Ectodermal cell (in vitro differentiated cells): ENCODE data around the gene PRKG1.

Experiments
- H3K27ac ChIP-seq: 2 replicates; pipeline ENCODE4 v1.7.0; 2013; ENCODE audit warnings: mild to moderate bottlenecking, low read depth, low read length; ENCODE audit not compliant: insufficient read depth, poor library complexity, severe bottlenecking
- H3K27me3 ChIP-seq: 2 replicates; pipeline ENCODE4 v1.7.0; 2013; ENCODE audit warnings: mild to moderate bottlenecking, low read length; ENCODE audit not compliant: insufficient read depth, control insufficient read depth, poor library complexity, severe bottlenecking
- H3K36me3 ChIP-seq: one replicate; pipeline ENCODE4 v1.7.0; 2013; ENCODE audit warnings: low read length; ENCODE audit not compliant: control insufficient read depth, insufficient read depth
- H3K4me1 ChIP-seq: one replicate; pipeline ENCODE4 v1.7.0; 2013; ENCODE audit warnings: low read length; ENCODE audit not compliant: control insufficient read depth, insufficient read depth
- H3K4me3 ChIP-seq: 2 replicates; pipeline ENCODE4 v1.7.0; 2013; ENCODE audit warnings: low read depth, low read length, control low read depth; ENCODE audit not compliant: insufficient read depth
- H3K9me3 ChIP-seq: 2 replicates; pipeline ENCODE4 v1.7.0; 2013; ENCODE audit warnings: mild to moderate bottlenecking, low read length, moderate library complexity; ENCODE audit not compliant: control insufficient read depth
- WGBS, 2 experiments: methylation state at CpG; one replicate each; pipeline ENCODE4 v1.1.7; 2013; ENCODE audit warnings: missing lambda C conversion rate in 2 of 2; 5-methylcytosine and 5-hydroxymethylcytosine counted together

Gene PRKG1

DNA sequence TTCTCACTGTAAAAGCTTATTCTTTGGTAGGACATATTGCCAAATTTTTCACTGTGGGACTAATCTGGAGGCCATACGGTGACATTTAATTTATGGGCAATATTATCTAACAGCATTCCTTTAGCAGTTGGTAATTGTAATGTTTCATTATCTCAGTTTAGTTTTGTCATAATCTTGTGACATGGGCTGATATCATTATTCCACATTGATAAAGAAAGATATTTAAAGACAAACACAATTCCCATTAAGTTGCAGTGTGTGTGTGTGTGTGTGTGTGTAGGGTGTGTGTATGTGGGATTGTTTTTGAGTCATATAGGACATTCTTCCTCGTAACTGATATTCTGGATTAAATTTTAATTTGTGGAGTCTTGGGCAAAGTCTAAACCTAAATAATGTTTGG lies 238.5 kb downstream of the PRKG1 start:
- Histone ChIP-seq H3K9me3 (no peaks in the 10 kb centered on the region), H3K4me1 (no peaks in the 10 kb centered on the region), H3K27me3 (no peaks in the 10 kb centered on the region), H3K4me3 (no peak overlapping the region), H3K36me3 (no peaks in the 10 kb centered on the region), H3K27ac (no peak overlapping the region)
- 89 to 94% methylated on average over 1 to 2 of the region's 2 CpGs for WGBS, 2 experiments

DNA sequence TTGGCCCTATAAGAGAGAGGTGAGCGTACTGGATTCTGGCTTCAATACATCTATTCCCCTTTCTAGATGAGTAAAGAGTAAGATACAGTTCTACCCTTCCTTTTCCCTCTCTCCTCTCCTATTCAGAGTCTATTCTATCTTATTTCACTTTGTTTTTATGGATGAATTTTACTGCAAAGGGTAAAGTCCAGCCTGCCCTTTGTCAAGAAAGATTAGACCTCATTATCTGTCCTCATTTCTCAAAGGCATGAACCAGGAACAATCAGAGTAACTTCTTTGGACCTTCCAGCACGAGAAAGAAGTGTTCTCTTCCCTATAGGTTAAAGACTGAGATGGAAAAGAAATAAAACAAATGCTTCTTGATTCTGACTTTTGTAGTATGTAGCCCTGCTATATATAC lies 239.0 kb downstream of the PRKG1 start:
- Histone ChIP-seq H3K4me3 (no peak overlapping the region), H3K9me3 (no peaks in the 10 kb centered on the region), H3K27me3 (no peaks in the 10 kb centered on the region), H3K36me3 (no peaks in the 10 kb centered on the region), H3K27ac (no peak overlapping the region), H3K4me1 (no peaks in the 10 kb centered on the region)
- WGBS, 2 experiments = 88 to 92% methylated on average over 2 of the region's 2 CpGs

DNA sequence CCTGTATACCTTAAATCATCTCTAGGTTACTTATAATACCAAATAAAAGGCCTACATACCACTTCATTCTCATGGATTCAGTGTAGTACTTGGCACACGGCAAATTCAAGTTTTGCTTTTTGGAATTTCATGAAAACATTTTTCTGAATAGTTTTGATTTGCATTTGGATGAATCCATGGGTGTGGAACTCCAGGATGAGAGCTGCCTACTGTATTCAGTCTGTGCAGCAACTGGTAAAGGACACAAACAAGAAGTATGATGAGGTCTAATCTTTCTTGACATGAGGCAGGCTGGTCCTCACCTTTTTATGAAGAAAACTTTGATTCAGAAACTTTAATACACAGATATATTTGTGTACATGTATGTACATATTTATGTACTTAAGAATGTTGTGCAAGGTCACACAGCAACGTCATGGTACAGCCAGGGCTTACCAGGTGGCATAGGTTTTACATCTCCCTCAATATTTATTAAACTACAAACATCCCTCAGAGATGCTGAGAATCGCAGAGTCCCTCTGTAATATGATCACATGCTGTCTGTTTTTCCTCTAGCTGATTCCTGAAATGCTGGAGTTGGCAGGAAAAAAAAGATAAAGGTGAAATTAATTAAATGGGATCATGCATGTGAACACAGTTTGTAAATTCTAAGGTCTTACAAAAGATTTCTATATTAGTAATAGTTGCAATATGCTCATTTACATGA lies 239.6 kb downstream of the PRKG1 start:
- WGBS, 2 experiments = 83 to 91% methylated on average over 3 of the region's 3 CpGs
- H3K9me3 ChIP-seq = no peaks in the 10 kb centered on the region
- no peaks in the 10 kb centered on the region for H3K4me1 ChIP-seq
- H3K36me3 ChIP-seq = no peaks in the 10 kb centered on the region
- no peak overlapping the region for H3K27ac ChIP-seq
- no peak overlapping the region for H3K4me3 ChIP-seq
- no peaks in the 10 kb centered on the region for H3K27me3 ChIP-seq

DNA sequence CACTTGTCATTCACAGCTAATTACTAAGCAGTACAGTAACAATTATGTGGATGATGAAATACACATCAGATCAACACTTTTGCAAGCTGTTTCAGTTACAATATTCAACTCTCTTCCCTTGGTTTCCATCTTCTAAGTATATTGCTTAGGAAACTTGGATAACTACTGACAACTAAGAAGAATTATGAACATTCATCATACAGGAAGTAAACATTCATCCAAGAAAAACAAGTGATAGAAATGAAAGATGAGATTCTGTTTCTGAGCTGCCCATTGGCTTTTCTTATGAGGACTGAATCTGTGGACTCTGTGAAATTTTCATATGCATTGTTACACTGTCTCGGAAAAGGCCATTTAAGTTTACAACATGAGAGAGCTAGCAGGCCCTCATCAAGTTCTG lies 240.2 kb downstream of the PRKG1 start:
- H3K27ac ChIP-seq = no peak overlapping the region

DNA sequence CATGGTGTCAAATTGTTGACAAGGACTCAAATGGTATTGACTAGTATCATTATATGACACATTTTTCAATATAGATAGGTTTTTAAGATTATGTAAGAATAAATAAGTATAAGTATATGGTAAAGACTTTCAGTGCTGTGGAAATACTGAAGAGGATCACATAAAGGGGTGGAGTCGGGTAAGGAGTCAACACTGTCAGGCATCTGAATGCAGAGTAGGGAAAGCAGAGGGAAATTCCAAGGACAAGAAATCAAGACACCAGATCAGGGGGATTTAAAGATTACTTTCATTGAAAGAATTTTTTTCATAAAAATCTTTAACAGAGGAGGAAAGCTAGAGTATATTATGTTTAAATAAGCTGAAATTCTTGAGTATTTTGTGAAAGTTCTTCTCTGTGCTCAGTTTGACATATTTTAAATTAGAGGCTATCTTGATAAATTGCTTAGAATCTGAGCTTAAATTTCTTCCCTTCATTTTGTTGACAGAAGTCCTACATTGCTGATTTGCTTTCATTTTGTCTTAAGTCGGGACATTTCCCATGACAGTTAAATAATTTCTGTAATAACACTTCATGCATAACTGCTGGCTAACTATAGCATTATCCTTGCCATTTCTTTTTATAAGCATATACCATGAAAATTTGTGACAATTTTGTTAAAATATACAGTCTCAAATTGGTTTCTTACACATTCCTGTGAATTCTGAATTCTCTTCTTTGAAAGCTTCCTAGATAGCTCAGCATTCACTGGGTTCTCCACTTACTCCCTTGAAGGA lies 244.3 kb downstream of the PRKG1 start:
- Histone ChIP-seq H3K4me3 (no peak overlapping the region), H3K9me3 (no peaks in the 10 kb centered on the region), H3K36me3 (no peaks in the 10 kb centered on the region), H3K27ac (no peak overlapping the region), H3K27me3 (no peaks in the 10 kb centered on the region), H3K4me1 (no peaks in the 10 kb centered on the region)
- WGBS, 2 experiments = 84 to 86% methylated on average over 2 of the region's 2 CpGs

More for the DNA sequence above, 240.2 kb downstream of the PRKG1 start:
- 89 to 93% methylated on average over 1 of the region's 1 CpG for WGBS, 2 experiments
- no peaks in the 10 kb centered on the region for H3K36me3 ChIP-seq
- no peaks in the 10 kb centered on the region for H3K4me1 ChIP-seq
- no peaks in the 10 kb centered on the region for H3K27me3 ChIP-seq
- H3K4me3 ChIP-seq = no peak overlapping the region
- no peaks in the 10 kb centered on the region for H3K9me3 ChIP-seq

DNA sequence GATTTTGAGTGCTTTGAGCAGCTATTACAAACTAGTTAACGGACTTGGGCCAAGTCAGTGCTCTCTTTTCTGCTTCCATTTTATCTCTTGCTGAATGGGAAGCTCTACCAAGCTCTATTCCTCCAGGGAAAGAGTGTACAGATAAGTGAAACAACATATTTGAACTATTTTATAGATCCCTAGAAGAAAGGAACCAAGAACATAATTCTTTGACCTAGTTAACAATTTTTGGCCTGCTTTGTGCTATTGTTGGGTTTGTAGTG lies 244.8 kb downstream of the PRKG1 start:
- no peak overlapping the region for H3K4me3 ChIP-seq
- H3K27me3 ChIP-seq = no peaks in the 10 kb centered on the region
- WGBS, 2 experiments = 91 to 100% methylated on average over 1 of the region's 1 CpG
- no peaks in the 10 kb centered on the region for H3K9me3 ChIP-seq
- no peaks in the 10 kb centered on the region for H3K36me3 ChIP-seq
- no peak overlapping the region for H3K27ac ChIP-seq
- no peaks in the 10 kb centered on the region for H3K4me1 ChIP-seq

DNA sequence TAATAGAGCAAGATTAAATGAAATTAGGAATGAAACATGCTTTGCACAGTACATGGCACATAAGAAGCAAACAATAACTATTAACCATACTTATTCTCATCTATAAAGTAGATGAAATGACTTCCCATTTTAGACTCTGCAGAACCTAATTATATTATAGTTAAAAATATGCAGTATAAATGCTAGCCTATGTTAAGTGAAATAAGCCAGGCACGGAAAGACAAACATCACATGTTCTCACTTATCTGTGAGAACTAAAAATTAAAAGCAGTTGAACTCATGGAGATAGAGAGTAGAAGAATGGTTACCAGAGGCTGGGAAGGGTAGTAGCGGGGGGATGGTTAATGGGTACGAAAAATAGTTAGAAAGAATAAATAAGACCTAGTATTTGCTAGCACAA lies 247.0 kb downstream of the PRKG1 start:
- H3K36me3 ChIP-seq = no peaks in the 10 kb centered on the region
- no peaks in the 10 kb centered on the region for H3K4me1 ChIP-seq
- H3K4me3 ChIP-seq = no peak overlapping the region
- H3K27ac ChIP-seq = no peak overlapping the region
- WGBS, 2 experiments = 95 to 97% methylated on average over 3 of the region's 3 CpGs
- H3K27me3 ChIP-seq = no peaks in the 10 kb centered on the region
- no peaks in the 10 kb centered on the region for H3K9me3 ChIP-seq

DNA sequence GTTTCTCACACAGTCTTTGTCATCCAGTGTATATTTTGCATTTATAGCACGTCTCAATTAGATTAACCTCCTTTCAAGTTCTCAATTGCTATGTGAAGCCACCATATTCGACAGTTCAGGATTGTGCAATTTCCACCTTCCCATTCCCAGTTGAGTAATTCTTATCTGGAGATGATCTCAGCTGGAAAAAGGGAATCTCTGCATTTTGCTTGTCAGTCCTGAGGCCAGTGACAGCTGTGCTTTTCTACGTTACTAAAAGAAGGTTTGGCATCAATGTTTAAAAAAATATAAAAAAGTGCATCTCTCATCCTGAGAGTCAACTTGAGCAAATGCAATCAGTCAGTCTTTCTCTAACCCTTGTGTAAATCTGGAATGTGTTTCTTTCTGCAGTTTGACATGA lies 247.7 kb downstream of the PRKG1 start:
- Histone ChIP-seq H3K9me3 (no peaks in the 10 kb centered on the region), H3K27me3 (no peaks in the 10 kb centered on the region), H3K4me3 (no peak overlapping the region), H3K36me3 (no peaks in the 10 kb centered on the region), H3K27ac (no peak overlapping the region), H3K4me1 (no peaks in the 10 kb centered on the region)
- 92 to 94% methylated on average over 3 of the region's 3 CpGs for WGBS, 2 experiments

DNA sequence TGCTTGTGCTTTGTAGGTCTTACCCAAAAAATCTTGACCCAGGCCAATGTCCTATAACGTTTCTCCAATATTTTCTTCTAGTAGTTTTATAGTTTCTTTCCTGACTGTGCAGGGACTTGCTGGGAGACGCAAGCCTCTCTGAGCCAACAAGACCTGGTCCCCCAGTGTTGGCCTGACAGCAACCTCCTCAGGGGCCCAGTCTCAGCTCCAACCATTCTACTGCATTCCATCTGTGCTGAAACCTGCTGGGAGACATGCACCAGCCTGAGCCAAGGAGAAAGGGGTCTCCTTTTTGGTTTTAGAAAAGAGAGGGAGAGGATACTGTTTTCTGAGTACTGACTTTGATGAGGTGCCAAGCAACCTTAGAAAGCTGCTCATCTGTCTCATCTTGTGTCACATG lies 251.4 kb downstream of the PRKG1 start:
- H3K9me3 ChIP-seq = no peaks in the 10 kb centered on the region
- H3K27ac ChIP-seq = no peak overlapping the region
- WGBS, 2 experiments = 78 to 90% methylated on average over 2 of the region's 2 CpGs
- H3K4me1 ChIP-seq = no peaks in the 10 kb centered on the region
- H3K4me3 ChIP-seq = no peak overlapping the region
- H3K27me3 ChIP-seq = no peaks in the 10 kb centered on the region
- no peaks in the 10 kb centered on the region for H3K36me3 ChIP-seq

DNA sequence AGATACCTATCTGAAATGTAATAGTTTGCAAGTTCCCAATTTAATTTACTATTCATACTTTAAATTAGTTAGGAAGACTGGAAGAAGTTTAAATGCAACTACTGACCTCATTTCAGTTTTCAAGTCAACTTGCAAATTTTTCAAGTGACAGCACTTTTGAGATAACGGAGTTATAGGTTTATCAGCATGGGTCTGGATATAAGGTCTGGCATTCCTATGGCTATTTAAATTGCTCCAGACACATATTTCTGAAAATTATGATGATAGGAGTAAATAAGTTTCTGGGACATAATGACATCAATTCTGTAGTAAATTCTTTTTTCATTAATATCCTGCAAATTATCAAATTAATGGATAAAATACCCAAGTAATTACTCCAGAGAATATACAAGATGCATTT lies 251.9 kb downstream of the PRKG1 start:
- Histone ChIP-seq H3K27me3 (no peaks in the 10 kb centered on the region), H3K9me3 (no peaks in the 10 kb centered on the region), H3K4me3 (no peak overlapping the region), H3K27ac (no peak overlapping the region), H3K36me3 (no peaks in the 10 kb centered on the region), H3K4me1 (no peaks in the 10 kb centered on the region)
- 75 to 100% methylated on average over 1 of the region's 1 CpG for WGBS, 2 experiments
